GM21529 (cell line): ENCODE measurements around the gene RNF224.

Source experiments
- ATAC-seq: cut with Tn5 transposase; IDR thresholded peaks from one replicate; pipeline ENCODE4 v1.9.1; 2021; ENCODE audit not compliant: unreplicated experiment

RNF224 gene

GRCh38 chr9:137213160-137214060, 13.9 kb upstream of the RNF224 start:
- ATAC-seq: no peak

- no peak for ATAC-seq
Measured at GRCh38 chr9:137214620-137215019, 12.7 kb upstream of the RNF224 start.

GRCh38 chr9:137215196-137215986, 11.9 kb upstream of the RNF224 start:
- ATAC-seq: no peak

- no peak for ATAC-seq
Measured at GRCh38 chr9:137216188-137216965, 10.9 kb upstream of the RNF224 start.

GRCh38 chr9:137217276-137218211, 9.8 kb upstream of the RNF224 start:
- no peak for ATAC-seq

- ATAC-seq: no peak
Measured at GRCh38 chr9:137218212-137218753, 9.0 kb upstream of the RNF224 start.

GRCh38 chr9:137218754-137219271, 8.5 kb upstream of the RNF224 start:
- no peak for ATAC-seq

- ATAC-seq: no peak
Measured at GRCh38 chr9:137219757-137220316, 7.5 kb upstream of the RNF224 start.

- no peak for ATAC-seq
Measured at GRCh38 chr9:137220317-137221094, 6.8 kb upstream of the RNF224 start.

GRCh38 chr9:137221095-137221505, 6.2 kb upstream of the RNF224 start:
- no peak for ATAC-seq

GRCh38 chr9:137221506-137222111, 5.7 kb upstream of the RNF224 start:
- no peak for ATAC-seq

- peak; percentile 2 for ATAC-seq
Measured at GRCh38 chr9:137222190-137223077, 4.9 kb upstream of the RNF224 start, which contains the start of gene RNF208. Gene RNF208, minus strand, starts transcription at chr9:137222240. Its CDS starts 1,028 bp downstream, at chr9:137221212.

GRCh38 chr9:137223078-137223970, 4.0 kb upstream of the RNF224 start:
- peak; percentile 76 for ATAC-seq

- no peak for ATAC-seq
Measured at GRCh38 chr9:137224830-137225694, 2.2 kb upstream of the RNF224 start, which contains the start of gene CYSRT1. Gene CYSRT1, plus strand, starts transcription at chr9:137225174. Its CDS starts 448 bp downstream, at chr9:137225622.
